GM21825 (cell line): ENCODE data around the gene CHIC2.
"Not testable (repeated sequence)": the region's sequence is repeated elsewhere in the genome, so short reads cannot be mapped to it uniquely, and the experiment has no call there.

Source experiments
- ATAC-seq: cut with Tn5 transposase; IDR thresholded peaks from one replicate; pipeline ENCODE4 v1.9.1; 2021; ENCODE audit warnings: mild to moderate bottlenecking, moderate library complexity; ENCODE audit not compliant: unreplicated experiment

CHIC2 gene

GRCh38 chr4:54061873-54062272, 2.5 kb downstream of the CHIC2 start:
- ATAC-seq = no peak

GRCh38 chr4:54061067-54061466, 3.3 kb downstream of the CHIC2 start:
- ATAC-seq = no peak

GRCh38 chr4:54060116-54060515, 4.3 kb downstream of the CHIC2 start:
- ATAC-seq = no peak

- ATAC-seq = peak; percentile 43
Measured at GRCh38 chr4:54058171-54058570, 6.2 kb downstream of the CHIC2 start.

- ATAC-seq = no peak
Measured at GRCh38 chr4:54056360-54056759, 8.0 kb downstream of the CHIC2 start.

GRCh38 chr4:54055494-54055893, 8.9 kb downstream of the CHIC2 start:
- no peak for ATAC-seq

GRCh38 chr4:54054501-54054900, 9.9 kb downstream of the CHIC2 start:
- ATAC-seq = no peak

- not testable (repeated sequence) for ATAC-seq
Measured at GRCh38 chr4:54053322-54053721, 11.1 kb downstream of the CHIC2 start.

- no peak for ATAC-seq
Measured at GRCh38 chr4:54050214-54050904, 14.0 kb downstream of the CHIC2 start.

- not testable (repeated sequence) for ATAC-seq
Measured at GRCh38 chr4:54043630-54044029, 20.8 kb downstream of the CHIC2 start.

- ATAC-seq = no peak
Measured at GRCh38 chr4:54041933-54042332, 22.5 kb downstream of the CHIC2 start.

GRCh38 chr4:54041100-54041499, 23.3 kb downstream of the CHIC2 start:
- no peak for ATAC-seq

- no peak for ATAC-seq
Measured at GRCh38 chr4:54038056-54038455, 26.3 kb downstream of the CHIC2 start.

- no peak for ATAC-seq
Measured at GRCh38 chr4:54036184-54036583, 28.2 kb downstream of the CHIC2 start.

- no peak for ATAC-seq
Measured at GRCh38 chr4:54032558-54033135, 31.8 kb downstream of the CHIC2 start.

- ATAC-seq = no peak
Measured at GRCh38 chr4:54027311-54027710, 37.1 kb downstream of the CHIC2 start.

GRCh38 chr4:54025582-54025981, 38.8 kb downstream of the CHIC2 start:
- ATAC-seq = no peak

- not testable (repeated sequence) for ATAC-seq
Measured at GRCh38 chr4:54023019-54023418, 41.4 kb downstream of the CHIC2 start.

- ATAC-seq = no peak
Measured at GRCh38 chr4:54017974-54018373, 46.4 kb downstream of the CHIC2 start.

- ATAC-seq = no peak
Measured at GRCh38 chr4:54017308-54017707, 47.1 kb downstream of the CHIC2 start.

- no peak for ATAC-seq
Measured at GRCh38 chr4:54016504-54016903, 47.9 kb downstream of the CHIC2 start.

- ATAC-seq = no peak
Measured at GRCh38 chr4:54015423-54016030, 48.9 kb downstream of the CHIC2 start.
